ENCODE measurements around the gene POGK. TPM values are rescaled to one million over a fixed set of nuclear protein-coding genes. Genes with fewer than 3 reads are reported as not detected.

POGK gene
- total and polyA plus RNA-seq, 10 of the 15 experiments (the other 5 are each of a cell fraction or from before 2014, with no cell fraction given) = 5.3 to 34.6 (median 18.7) TPM

- TF ChIP-seq ZBTB11 (CRISPR knock-in tag; IDR thresholded peaks at IDR 0.05) = peak; percentile 73
- peak; percentile 84; the same call in 1 of the 2 replicates for TF ChIP-seq RB1 (IDR thresholded peaks at IDR 0.05; ENCODE audit: borderline replicate concordance)
- TF ChIP-seq CTCF (IDR thresholded peaks at IDR 0.05 in 2 of 3, conservative IDR thresholded peaks at IDR 0.05 in 1 of 3; ENCODE audit: control insufficient read depth in 2 of 3, extremely low read depth in 1 of 3, insufficient read depth in 1 of 3, low read depth in 3 of 3, low read length in 3 of 3) = peak in 1 of 3 experiments; percentile 36; a peak in 3 of 6 replicates
- no peak for TF ChIP-seq WRNIP1 (IDR thresholded peaks at IDR 0.05; ENCODE audit: borderline replicate concordance, low read depth, low read length)
- TF ChIP-seq ASH2L (IDR thresholded peaks at IDR 0.05; ENCODE audit: borderline replicate concordance, low read depth) = peak; percentile 80; the same call in 1 of the 2 replicates
- TF ChIP-seq BRCA1 (IDR thresholded peaks at IDR 0.05; ENCODE audit: low read depth, low read length) = no peak
- peak; percentile 63 for TF ChIP-seq RELA (IDR thresholded peaks at IDR 0.05; ENCODE audit: borderline replicate concordance, partially characterized antibody)
- peak; percentile 86 for TF ChIP-seq POLR2A (IDR thresholded peaks at IDR 0.05; ENCODE audit: low read depth, low read length)
- no peak for TF ChIP-seq CUX1 (IDR thresholded peaks at IDR 0.05; ENCODE audit: insufficient replicate concordance, low read depth, low read length)
- TF ChIP-seq IKZF2 (IDR thresholded peaks at IDR 0.05) = peak in 1 of 2 experiments; percentile 42; a peak in 2 of 4 replicates
- no peak for TF ChIP-seq NR2C2 (IDR thresholded peaks at IDR 0.05; ENCODE audit: borderline replicate concordance, control insufficient read depth, insufficient read length, low read depth)
- TF ChIP-seq MEF2B (IDR thresholded peaks at IDR 0.05; ENCODE audit: partially characterized antibody, poor library complexity, severe bottlenecking) = peak; percentile 70
- peak; percentile 89 for TF ChIP-seq USF1 (IDR thresholded peaks at IDR 0.05; ENCODE audit: borderline replicate concordance, extremely low read length, insufficient read depth, low read depth, low read length)
- TF ChIP-seq JUND (IDR thresholded peaks at IDR 0.05; ENCODE audit: low read depth, low read length) = no peak
- TF ChIP-seq FOS (IDR thresholded peaks at IDR 0.05; ENCODE audit: borderline replicate concordance, extremely low read depth, insufficient read length) = no peak
- TF ChIP-seq MTA3 (IDR thresholded peaks at IDR 0.05; ENCODE audit: borderline replicate concordance, low read length) = no peak
- TF ChIP-seq ATF7 (IDR thresholded peaks at IDR 0.05; ENCODE audit: low read depth) = peak; percentile 67
Observed at GRCh38 chr1:166875734-166876539, 36.7 kb downstream of the POGK start, which contains the start of gene TADA1 (continued).
